SK-N-SH (cell line): Measurements from ENCODE around the gene B3GAT3.

ENCODE experiments used
- EP300 ChIP-seq, 2 experiments: IDR thresholded peaks; 2 replicates each; pipeline versions ENCODE4 v1.4.0 to v1.6.1; 2012; ENCODE audit warnings: borderline replicate concordance in 1 of 2, low read depth in 1 of 2, low read length in 1 of 2
- EZH2phosphoT487 ChIP-seq: fragments of 200-600 bp; sonication (generic); IDR thresholded peaks from 2 replicates; pipeline ENCODE4 v1.6.1; 2017; ENCODE audit warnings: low read depth, mixed run types, mild to moderate bottlenecking, antibody characterized with exemption, moderate library complexity, borderline replicate concordance
- FOSL2 ChIP-seq: IDR thresholded peaks from 2 replicates; pipeline ENCODE4 v1.4.0; 2012; ENCODE audit warnings: low read depth, mild to moderate bottlenecking, moderate library complexity, borderline replicate concordance
- FOXM1 ChIP-seq: IDR thresholded peaks from 2 replicates; pipeline ENCODE4 v1.4.0; 2012; ENCODE audit warnings: low read depth, mild to moderate bottlenecking
- GABPA ChIP-seq: IDR thresholded peaks from 2 replicates; pipeline ENCODE4 v1.4.0; 2012; ENCODE audit warnings: low read depth, mild to moderate bottlenecking
- JUND ChIP-seq: IDR thresholded peaks from 2 replicates; pipeline ENCODE4 v1.4.0; 2012
- MXI1 ChIP-seq: IDR thresholded peaks from 2 replicates; pipeline ENCODE4 v1.6.1; 2012; ENCODE audit warnings: mild to moderate bottlenecking, low read depth, low read length, improper control_type of control experiment
- RFX5 ChIP-seq: IDR thresholded peaks from 2 replicates; pipeline ENCODE4 v1.6.1; 2012; ENCODE audit warnings: mild to moderate bottlenecking, improper control_type of control experiment, low read length
- RXRA ChIP-seq: IDR thresholded peaks from 2 replicates; pipeline ENCODE4 v1.4.0; 2012; ENCODE audit warnings: low read depth, mild to moderate bottlenecking, borderline replicate concordance
- SIN3A ChIP-seq: IDR thresholded peaks from 2 replicates; pipeline ENCODE4 v1.6.1; 2012; ENCODE audit warnings: low read depth, mild to moderate bottlenecking, low read length, moderate library complexity, borderline replicate concordance
- TAF1 ChIP-seq: IDR thresholded peaks from 2 replicates; pipeline ENCODE4 v1.6.1; 2012; ENCODE audit warnings: low read depth, mild to moderate bottlenecking, low read length, moderate library complexity, borderline replicate concordance
- YY1 ChIP-seq: IDR thresholded peaks from 2 replicates; pipeline ENCODE4 v1.4.0; 2012; ENCODE audit warnings: low read depth, mild to moderate bottlenecking
- TF ChIP-seq, protein P1 (sequence below): fragments of 200-600 bp; sonication (generic); IDR thresholded peaks from 2 replicates; pipeline ENCODE4 v1.6.1; 2017; ENCODE audit warnings: antibody characterized with exemption, mild to moderate bottlenecking, moderate library complexity
- TF ChIP-seq, protein P2 (sequence below): fragments of 150-350 bp; IDR thresholded peaks from 2 replicates; pipeline ENCODE4 v1.6.1; 2017; ENCODE audit warnings: antibody characterized with exemption, low read length, low read depth, borderline replicate concordance

DNA sequence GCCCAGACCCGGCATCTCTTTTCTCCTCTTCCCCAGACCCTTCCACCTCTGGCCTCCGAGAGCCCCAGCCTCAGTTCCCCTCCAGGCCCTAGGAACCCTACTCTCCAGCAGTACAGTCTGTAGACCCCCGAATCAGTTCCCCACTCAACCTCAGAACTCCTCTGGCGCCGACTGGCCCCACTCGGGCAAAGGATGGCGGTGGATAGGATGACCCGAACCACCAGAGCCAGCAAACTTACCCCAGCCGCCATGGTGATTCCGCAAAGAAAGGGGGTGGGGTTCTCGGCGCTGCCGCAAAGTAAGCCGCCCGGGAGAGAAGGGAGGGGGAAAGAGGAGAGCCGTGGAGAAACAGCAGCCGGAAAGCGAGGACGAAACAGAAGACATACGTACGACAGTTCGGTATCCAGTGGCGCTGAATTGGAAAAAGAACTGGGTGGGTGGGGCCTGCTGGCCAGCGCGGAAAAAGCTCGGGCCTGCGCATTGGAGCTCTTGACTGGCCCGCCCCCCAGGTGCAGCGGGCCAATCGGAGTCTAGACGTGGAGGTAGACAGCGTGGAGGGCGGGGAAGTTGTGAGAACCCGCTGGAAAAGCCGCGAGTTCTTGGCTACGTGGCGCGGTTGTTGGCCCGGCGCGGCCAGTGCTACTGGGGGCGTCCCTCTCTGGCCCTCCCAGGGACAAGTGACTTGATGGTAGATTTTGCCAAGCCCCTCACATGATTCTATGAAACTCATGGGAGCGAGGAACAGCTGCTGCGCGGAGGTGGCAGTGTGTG lies 48.0 kb downstream of the B3GAT3 start, which contains the start of gene EEF1G:
- TF ChIP-seq, protein P1, sequence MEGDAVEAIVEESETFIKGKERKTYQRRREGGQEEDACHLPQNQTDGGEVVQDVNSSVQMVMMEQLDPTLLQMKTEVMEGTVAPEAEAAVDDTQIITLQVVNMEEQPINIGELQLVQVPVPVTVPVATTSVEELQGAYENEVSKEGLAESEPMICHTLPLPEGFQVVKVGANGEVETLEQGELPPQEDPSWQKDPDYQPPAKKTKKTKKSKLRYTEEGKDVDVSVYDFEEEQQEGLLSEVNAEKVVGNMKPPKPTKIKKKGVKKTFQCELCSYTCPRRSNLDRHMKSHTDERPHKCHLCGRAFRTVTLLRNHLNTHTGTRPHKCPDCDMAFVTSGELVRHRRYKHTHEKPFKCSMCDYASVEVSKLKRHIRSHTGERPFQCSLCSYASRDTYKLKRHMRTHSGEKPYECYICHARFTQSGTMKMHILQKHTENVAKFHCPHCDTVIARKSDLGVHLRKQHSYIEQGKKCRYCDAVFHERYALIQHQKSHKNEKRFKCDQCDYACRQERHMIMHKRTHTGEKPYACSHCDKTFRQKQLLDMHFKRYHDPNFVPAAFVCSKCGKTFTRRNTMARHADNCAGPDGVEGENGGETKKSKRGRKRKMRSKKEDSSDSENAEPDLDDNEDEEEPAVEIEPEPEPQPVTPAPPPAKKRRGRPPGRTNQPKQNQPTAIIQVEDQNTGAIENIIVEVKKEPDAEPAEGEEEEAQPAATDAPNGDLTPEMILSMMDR, result no peak
- TF ChIP-seq YY1 (peak; percentile 91), FOSL2 (no peak), JUND (0 out of 2 replicates have a peak, but pooled peaks have one; percentile 4), SIN3A (peak; percentile 74; the same call in 1 of the 2 replicates), EZH2phosphoT487 (no peak), EP300 (IDR thresholded peaks at IDR 0.05; ENCODE audit: borderline replicate concordance in 1 of 2, low read depth in 1 of 2, low read length in 1 of 2) (peak; percentile 15 to 41; a peak in 2 of 4 replicates), RFX5 (no peak), FOXM1 (no peak), MXI1 (peak; percentile 64), GABPA (no peak), RXRA (no peak), TAF1 (peak; percentile 100)
- TF ChIP-seq, protein P2, sequence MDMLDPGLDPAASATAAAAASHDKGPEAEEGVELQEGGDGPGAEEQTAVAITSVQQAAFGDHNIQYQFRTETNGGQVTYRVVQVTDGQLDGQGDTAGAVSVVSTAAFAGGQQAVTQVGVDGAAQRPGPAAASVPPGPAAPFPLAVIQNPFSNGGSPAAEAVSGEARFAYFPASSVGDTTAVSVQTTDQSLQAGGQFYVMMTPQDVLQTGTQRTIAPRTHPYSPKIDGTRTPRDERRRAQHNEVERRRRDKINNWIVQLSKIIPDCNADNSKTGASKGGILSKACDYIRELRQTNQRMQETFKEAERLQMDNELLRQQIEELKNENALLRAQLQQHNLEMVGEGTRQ, result no peak
